A673 (cell line): ENCODE results near the gene ALDOC.

Experiments used
- CTCF ChIP-seq: fragments of 300-800, 200-600 bp; sonication (generic); conservative IDR thresholded peaks from 2 replicates; pipeline ENCODE4 v1.5.1; 2017; ENCODE audit warnings: low read depth, mild to moderate bottlenecking, antibody characterized with exemption, low read length, moderate library complexity, mixed read lengths
- EZH2 ChIP-seq: fragments of 200-600 bp; sonication (generic); IDR thresholded peaks from 2 replicates; pipeline ENCODE4 v1.6.1; 2017; ENCODE audit warnings: borderline replicate concordance, low read depth, mild to moderate bottlenecking, mixed read lengths, antibody characterized with exemption, low read length; ENCODE audit not compliant: poor library complexity, severe bottlenecking

DNA sequence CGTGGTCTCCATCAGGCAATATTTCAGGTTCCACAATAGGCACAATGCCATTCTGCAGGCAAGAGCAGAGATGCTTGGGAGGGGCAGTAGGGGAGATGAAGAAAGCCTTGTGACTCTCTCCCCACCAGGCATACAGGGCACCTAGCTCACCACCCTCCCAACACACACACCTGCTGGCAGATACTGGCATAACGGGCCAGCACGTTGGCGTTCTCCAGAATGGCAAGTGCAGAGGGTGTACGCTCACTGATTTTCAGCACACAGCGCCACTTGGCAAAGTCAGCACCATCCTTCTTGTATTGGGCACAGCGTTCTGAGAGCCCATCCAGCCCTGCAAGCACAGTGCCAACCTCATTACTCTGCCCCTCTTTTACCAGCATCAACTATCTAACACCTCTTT, 2.2 kb downstream of the ALDOC start:
- TF ChIP-seq CTCF (no peak), EZH2 (no peak)
